Measurements from ENCODE around the gene FLOT1. TPM values are rescaled to one million over a fixed set of nuclear protein-coding genes. Genes with fewer than 3 reads are reported as not detected.
A peak's percentile ranks its signal among the peaks of the same experiment; 100 is the strongest.

The FLOT1 gene
- total and polyA plus RNA-seq, 2 of the 13 experiments (the other 11 are each of a cell fraction or from before 2014, with no cell fraction given): 82.3 to 130 TPM

GRCh38 chr6:30686908-30687658, 55.4 kb downstream of the FLOT1 start (continued):
- TF ChIP-seq HES4 (CRISPR knock-in tag; IDR thresholded peaks at IDR 0.05; ENCODE audit: borderline replicate concordance) (no peak), ZNF264 (CRISPR knock-in tag; IDR thresholded peaks at IDR 0.05) (no peak), ZNF776 (CRISPR knock-in tag; IDR thresholded peaks at IDR 0.05) (peak; percentile 78), UBTF (CRISPR knock-in tag; IDR thresholded peaks at IDR 0.05) (peak; percentile 58), ZNF576 (CRISPR knock-in tag; IDR thresholded peaks at IDR 0.05) (no peak), JUN (CRISPR knock-in tag; IDR thresholded peaks at IDR 0.05) (no peak), KDM1A (CRISPR knock-in tag; IDR thresholded peaks at IDR 0.05) (no peak), ZSCAN9 (CRISPR knock-in tag; IDR thresholded peaks at IDR 0.05; ENCODE audit: borderline replicate concordance) (no peak; the same call in 1 of the 2 replicates), ARID4A (CRISPR knock-in tag; IDR thresholded peaks at IDR 0.05; ENCODE audit: borderline replicate concordance) (peak; percentile 61), ZNF362 (CRISPR knock-in tag; IDR thresholded peaks at IDR 0.05; ENCODE audit: borderline replicate concordance) (no peak), ZNF577 (CRISPR knock-in tag; IDR thresholded peaks at IDR 0.05; ENCODE audit: borderline replicate concordance, low read depth) (no peak), HOXA5 (CRISPR knock-in tag; IDR thresholded peaks at IDR 0.05) (no peak), ZNF709 (CRISPR knock-in tag; IDR thresholded peaks at IDR 0.05) (no peak), NCOA5 (CRISPR knock-in tag; IDR thresholded peaks at IDR 0.05) (no peak), SP1 (IDR thresholded peaks at IDR 0.05) (no peak), SP1 (CRISPR knock-in tag; IDR thresholded peaks at IDR 0.05) (peak; percentile 59; the same call in 1 of the 2 replicates), DR1 (CRISPR knock-in tag; IDR thresholded peaks at IDR 0.05) (no peak), EHMT2 (IDR thresholded peaks at IDR 0.05; ENCODE audit: borderline replicate concordance, low read depth, low read length) (no peak), TRIM22 (IDR thresholded peaks at IDR 0.05) (no peak)
